NT2/D1 (cell line): Measurements from ENCODE around the gene BEND7.

Experiments used
- YY1 ChIP-seq: IDR thresholded peaks from 2 replicates; pipeline ENCODE4 v1.6.1; 2011; ENCODE audit not compliant: insufficient read length, insufficient read depth
- ZNF274 ChIP-seq: IDR thresholded peaks from 2 replicates; pipeline ENCODE4 v1.6.1; 2011; ENCODE audit warnings: mild to moderate bottlenecking, low read depth, low read length

- no peak for TF ChIP-seq YY1
- TF ChIP-seq ZNF274 = no peak
Observed at GRCh38 chr10:13440185-13441061, 88.4 kb downstream of the BEND7 start.
